Natural killer cell (primary cell): Measurements from ENCODE around the gene ANKRD13D. TPM values are rescaled to one million over a fixed set of nuclear protein-coding genes. Genes with fewer than 3 reads are reported as not detected.

Experiments used
- ATAC-seq, 3 donors: fragments of 150-1000 bp in 2 of 3; fragments of 200-7000 bp in 1 of 3; cut with Tn5 transposase; 1 replicate in 1 of 3; 2 replicates in 2 of 3; pipeline ENCODE4 v1.10.0; 2021; ENCODE audit warnings: mild to moderate bottlenecking in 2 of 3, moderate library complexity in 2 of 3
- DNase-seq, 2 donors: peaks; one replicate each; pipeline versions ENCODE4 v3.0.0 to v3.0.0-alpha.2; 2013 to 2021; ENCODE audit warnings: mixed read lengths in 1 of 2
- H3K27ac ChIP-seq: one replicate; pipeline ENCODE4 v1.5.1; 2013; ENCODE audit warnings: mild to moderate bottlenecking, low read length
- H3K27me3 ChIP-seq: one replicate; pipeline ENCODE4 v1.6.1; 2013; ENCODE audit warnings: low read length; ENCODE audit not compliant: control insufficient read depth, insufficient read depth
- H3K36me3 ChIP-seq: one replicate; pipeline ENCODE4 v1.6.1; 2013; ENCODE audit warnings: low read length; ENCODE audit not compliant: control insufficient read depth, insufficient read depth
- H3K4me1 ChIP-seq: one replicate; pipeline ENCODE4 v1.6.1; 2013; ENCODE audit warnings: low read length; ENCODE audit not compliant: control insufficient read depth, insufficient read depth
- H3K4me3 ChIP-seq: one replicate; pipeline ENCODE4 v1.5.1; 2013; ENCODE audit warnings: low read length
- H3K9me3 ChIP-seq: one replicate; pipeline ENCODE4 v1.6.1; 2013; ENCODE audit warnings: low read length; ENCODE audit not compliant: control insufficient read depth, insufficient read depth
- H3K27ac Mint-ChIP-seq, 2 donors: one replicate each; pipeline ENCODE4 v1.8.0; 2022; ENCODE audit warnings: mild to moderate bottlenecking in 2 of 2, mixed read lengths in 2 of 2, moderate library complexity in 1 of 2
- H3K27me3 Mint-ChIP-seq, 2 donors: one replicate each; pipeline ENCODE4 v1.8.0; 2022; ENCODE audit warnings: low read depth in 2 of 2, mixed read lengths in 2 of 2
- H3K36me3 Mint-ChIP-seq: one replicate; pipeline ENCODE4 v1.8.0; 2022; ENCODE audit warnings: mixed read lengths
- H3K4me1 Mint-ChIP-seq, 2 donors: one replicate each; pipeline ENCODE4 v1.8.0; 2022; ENCODE audit warnings: mixed read lengths in 2 of 2
- H3K4me3 Mint-ChIP-seq: one replicate; pipeline ENCODE4 v1.8.0; 2022; ENCODE audit warnings: mild to moderate bottlenecking, moderate library complexity, mixed read lengths
- H3K9me3 Mint-ChIP-seq, 2 donors: one replicate each; pipeline ENCODE4 v1.8.0; 2022; ENCODE audit warnings: mixed read lengths in 2 of 2
- WGBS: methylation state at CpG from one replicate; pipeline ENCODE4 v1.1.7; 2013; ENCODE audit warnings: missing lambda C conversion rate; ENCODE audit not compliant: insufficient coverage; 5-methylcytosine and 5-hydroxymethylcytosine counted together
- intact Hi-C: fragments of 100-400 bp; cut with micrococcal nuclease; formaldehyde crosslinking; loops from one replicate; pipeline ENCODE4 v1.14.2; 2022
- total RNA-seq, 4 donors: library from RNA; stranded (reverse); fragments of 120-200 nt in 1 of 4; gene quantifications; one replicate each; pipeline versions ENCODE4 v1.2.3 to v1.2.4, GENCODE V29; 2013 to 2022
- TF ChIP-seq, protein P1 (sequence below): fragments of 200-600 bp; IDR thresholded peaks from one replicate; pipeline ENCODE4 v1.8.0; 2022; ENCODE audit warnings: antibody characterized with exemption

ANKRD13D gene
- total RNA-seq, 3 donors from 2014 or later (not counting 1 experiment from before 2014, with no cell fraction given): 212 to 316 (median 231) TPM

DNA sequence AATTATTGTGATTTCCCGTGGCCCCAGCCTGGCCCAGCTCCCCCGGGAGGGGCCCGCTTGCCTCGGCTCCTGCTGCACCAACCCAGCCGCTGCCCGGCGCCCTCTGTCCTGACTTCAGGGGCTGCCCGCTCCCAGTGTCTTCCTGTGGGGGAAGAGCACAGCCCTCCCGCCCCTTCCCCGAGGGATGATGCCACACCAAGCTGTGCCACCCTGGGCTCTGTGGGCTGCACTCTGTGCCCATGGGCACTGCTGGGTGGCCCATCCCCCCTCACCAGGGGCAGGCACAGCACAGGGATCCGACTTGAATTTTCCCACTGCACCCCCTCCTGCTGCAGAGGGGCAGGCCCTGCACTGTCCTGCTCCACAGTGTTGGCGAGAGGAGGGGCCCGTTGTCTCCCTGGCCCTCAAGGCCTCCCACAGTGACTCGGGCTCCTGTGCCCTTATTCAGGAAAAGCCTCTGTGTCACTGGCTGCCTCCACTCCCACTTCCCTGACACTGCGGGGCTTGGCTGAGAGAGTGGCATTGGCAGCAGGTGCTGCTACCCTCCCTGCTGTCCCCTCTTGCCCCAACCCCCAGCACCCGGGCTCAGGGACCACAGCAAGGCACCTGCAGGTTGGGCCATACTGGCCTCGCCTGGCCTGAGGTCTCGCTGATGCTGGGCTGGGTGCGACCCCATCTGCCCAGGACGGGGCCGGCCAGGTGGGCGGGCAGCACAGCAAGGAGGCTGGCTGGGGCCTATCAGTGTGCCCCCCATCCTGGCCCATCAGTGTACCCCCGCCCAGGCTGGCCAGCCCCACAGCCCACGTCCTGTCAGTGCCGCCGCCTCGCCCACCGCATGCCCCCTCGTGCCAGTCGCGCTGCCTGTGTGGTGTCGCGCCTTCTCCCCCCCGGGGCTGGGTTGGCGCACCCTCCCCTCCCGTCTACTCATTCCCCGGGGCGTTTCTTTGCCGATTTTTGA, 3.3 kb upstream of the ANKRD13D start:
- Histone ChIP-seq H3K27ac (peak overlapping the region; percentile 97), H3K9me3 (no peaks in the 10 kb centered on the region), H3K4me1 (peaks cover 91% of the 10 kb centered on the region), H3K4me3 (no peak overlapping the region), H3K36me3 (peaks cover 65% of the 10 kb centered on the region), H3K27me3 (no peaks in the 10 kb centered on the region)
- TF ChIP-seq, protein P1, sequence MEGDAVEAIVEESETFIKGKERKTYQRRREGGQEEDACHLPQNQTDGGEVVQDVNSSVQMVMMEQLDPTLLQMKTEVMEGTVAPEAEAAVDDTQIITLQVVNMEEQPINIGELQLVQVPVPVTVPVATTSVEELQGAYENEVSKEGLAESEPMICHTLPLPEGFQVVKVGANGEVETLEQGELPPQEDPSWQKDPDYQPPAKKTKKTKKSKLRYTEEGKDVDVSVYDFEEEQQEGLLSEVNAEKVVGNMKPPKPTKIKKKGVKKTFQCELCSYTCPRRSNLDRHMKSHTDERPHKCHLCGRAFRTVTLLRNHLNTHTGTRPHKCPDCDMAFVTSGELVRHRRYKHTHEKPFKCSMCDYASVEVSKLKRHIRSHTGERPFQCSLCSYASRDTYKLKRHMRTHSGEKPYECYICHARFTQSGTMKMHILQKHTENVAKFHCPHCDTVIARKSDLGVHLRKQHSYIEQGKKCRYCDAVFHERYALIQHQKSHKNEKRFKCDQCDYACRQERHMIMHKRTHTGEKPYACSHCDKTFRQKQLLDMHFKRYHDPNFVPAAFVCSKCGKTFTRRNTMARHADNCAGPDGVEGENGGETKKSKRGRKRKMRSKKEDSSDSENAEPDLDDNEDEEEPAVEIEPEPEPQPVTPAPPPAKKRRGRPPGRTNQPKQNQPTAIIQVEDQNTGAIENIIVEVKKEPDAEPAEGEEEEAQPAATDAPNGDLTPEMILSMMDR: no peak
- peaks cover 35 to 51% of the 10 kb centered on the region in 2 donors for H3K4me1 Mint-ChIP-seq
- ATAC-seq: peak; percentile 20 to 30 (median 24)
- intact Hi-C loops: loop anchor here (5.0 kb wide), 2 partner anchors 34 to 86 kb away; partner anchors contain the start of gene CLCF1
- DNase-seq: peak; percentile 67 to 74
- H3K4me3 Mint-ChIP-seq: peak overlapping the region; percentile 89
- H3K27ac Mint-ChIP-seq: peak overlapping the region; percentile 100
- WGBS: 33% methylated on average over 37 of the region's 39 CpGs
- no peaks in the 10 kb centered on the region for H3K27me3 Mint-ChIP-seq
- H3K36me3 Mint-ChIP-seq: no peaks in the 10 kb centered on the region
- H3K9me3 Mint-ChIP-seq: no peaks in the 10 kb centered on the region

GRCh38 chr11:67286621-67287333, 2.3 kb upstream of the ANKRD13D start:
- WGBS: 23% methylated on average over 8 of the region's 8 CpGs
- no peaks in the 10 kb centered on the region for H3K27me3 ChIP-seq
- H3K4me3 ChIP-seq: no peak overlapping the region
- DNase-seq (peak in 1 of 2 donors; percentile 49), ATAC-seq (peak in 1 of 3 donors; percentile 1)
- peak overlapping the region; percentile 97 for H3K27ac ChIP-seq
- TF ChIP-seq, protein P1: no peak
- no peaks in the 10 kb centered on the region for H3K9me3 Mint-ChIP-seq
- no peaks in the 10 kb centered on the region for H3K27me3 Mint-ChIP-seq
- peaks cover 63% of the 10 kb centered on the region for H3K36me3 ChIP-seq
- peaks cover 35 to 53% of the 10 kb centered on the region in 2 donors for H3K4me1 Mint-ChIP-seq
- peak overlapping the region; percentile 89 for H3K4me3 Mint-ChIP-seq
- H3K4me1 ChIP-seq: peaks cover 91% of the 10 kb centered on the region
- intact Hi-C loops: loop anchor here (5.0 kb wide), 2 partner anchors 34 to 86 kb away; partner anchors contain the start of gene CLCF1
- peak overlapping the region; percentile 100 for H3K27ac Mint-ChIP-seq
- no peaks in the 10 kb centered on the region for H3K9me3 ChIP-seq
- no peaks in the 10 kb centered on the region for H3K36me3 Mint-ChIP-seq

DNA sequence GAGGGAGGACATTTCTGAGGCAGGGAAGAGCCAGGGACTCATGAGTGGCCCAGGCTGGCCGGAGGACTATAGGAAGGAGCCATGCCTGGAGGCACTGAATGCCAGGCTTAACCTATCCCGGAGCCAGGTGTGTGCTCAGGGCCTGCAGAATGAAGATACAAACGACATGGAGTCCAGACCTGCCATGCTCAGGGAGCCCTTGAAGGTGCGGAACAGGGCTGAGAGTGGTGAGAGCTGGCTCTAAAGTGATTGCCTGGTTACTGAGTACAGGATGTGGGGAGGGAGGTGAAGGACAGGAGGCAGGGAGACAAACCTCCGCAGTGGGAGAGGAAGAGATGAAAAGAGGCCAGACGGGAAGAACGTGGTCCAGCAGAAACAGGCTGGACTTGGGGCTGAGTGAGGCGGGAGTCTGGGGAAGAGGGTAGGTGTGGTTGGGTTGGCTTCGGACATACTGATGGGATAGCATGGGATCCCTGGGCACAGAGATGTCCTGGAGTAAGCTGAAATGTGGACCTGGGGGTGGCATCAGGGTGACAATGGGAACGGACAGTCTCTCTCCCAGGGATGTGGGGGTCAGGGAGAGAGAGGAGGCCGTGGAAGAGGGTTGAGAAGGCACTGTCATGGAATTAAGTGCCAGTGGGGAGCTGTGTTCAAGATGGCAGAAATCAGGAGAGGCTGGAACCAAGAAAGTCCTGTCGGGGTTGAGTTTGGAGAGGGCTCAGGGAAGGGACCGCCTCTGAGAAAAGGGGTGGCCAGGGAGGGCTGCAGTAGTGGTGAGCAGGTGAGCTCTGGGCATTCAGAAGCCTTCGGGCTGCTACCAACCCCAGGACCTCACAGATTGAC, 1.5 kb upstream of the ANKRD13D start:
- peak overlapping the region; percentile 97 for H3K27ac ChIP-seq

More for the DNA sequence above, 1.5 kb upstream of the ANKRD13D start:
- peaks cover 62% of the 10 kb centered on the region for H3K36me3 ChIP-seq
- DNase-seq (peak in 1 of 2 donors; percentile 77), ATAC-seq (no peak)
- intact Hi-C loops: loop anchor here (1.0 to 5.0 kb wide), 6 partner anchors 10 to 85 kb away; partner anchors contain the start of genes CLCF1 and SSH3
- Mint-ChIP-seq H3K4me3 (peak overlapping the region; percentile 89), H3K9me3 (no peaks in the 10 kb centered on the region), H3K4me1 (peaks cover 39 to 53% of the 10 kb centered on the region in 2 donors), H3K27ac (peak overlapping the region; percentile 100), H3K36me3 (no peaks in the 10 kb centered on the region), H3K27me3 (no peaks in the 10 kb centered on the region)
- TF ChIP-seq, protein P1: no peak
- H3K27me3 ChIP-seq: no peaks in the 10 kb centered on the region
- H3K4me3 ChIP-seq: peak overlapping the region; percentile 3
- H3K9me3 ChIP-seq: no peaks in the 10 kb centered on the region
- H3K4me1 ChIP-seq: peaks cover 88% of the 10 kb centered on the region
- WGBS: 35% methylated on average over 14 of the region's 14 CpGs
